HG02885 (cell line): ENCODE results near the gene FOXJ1.
"Not testable (repeated sequence)": the region's sequence is repeated elsewhere in the genome, so short reads cannot be mapped to it uniquely, and the experiment has no call there.

Experiments used
- ATAC-seq: cut with Tn5 transposase; IDR thresholded peaks from one replicate; pipeline ENCODE4 v1.9.1; 2021; ENCODE audit warnings: mild to moderate bottlenecking; ENCODE audit not compliant: unreplicated experiment, poor library complexity

Gene FOXJ1, protein sequence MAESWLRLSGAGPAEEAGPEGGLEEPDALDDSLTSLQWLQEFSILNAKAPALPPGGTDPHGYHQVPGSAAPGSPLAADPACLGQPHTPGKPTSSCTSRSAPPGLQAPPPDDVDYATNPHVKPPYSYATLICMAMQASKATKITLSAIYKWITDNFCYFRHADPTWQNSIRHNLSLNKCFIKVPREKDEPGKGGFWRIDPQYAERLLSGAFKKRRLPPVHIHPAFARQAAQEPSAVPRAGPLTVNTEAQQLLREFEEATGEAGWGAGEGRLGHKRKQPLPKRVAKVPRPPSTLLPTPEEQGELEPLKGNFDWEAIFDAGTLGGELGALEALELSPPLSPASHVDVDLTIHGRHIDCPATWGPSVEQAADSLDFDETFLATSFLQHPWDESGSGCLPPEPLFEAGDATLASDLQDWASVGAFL

GRCh38 chr17:76141212-76142038 lies at the start of gene FOXJ1:
FOXJ1 (minus strand) TSS chr17:76141245; CDS start chr17:76140395, 850 bp downstream.
- ATAC-seq, result peak; percentile 73

- ATAC-seq, result no peak
Observed at GRCh38 chr17:76189741-76190140, 48.7 kb upstream of the FOXJ1 start.

DNA sequence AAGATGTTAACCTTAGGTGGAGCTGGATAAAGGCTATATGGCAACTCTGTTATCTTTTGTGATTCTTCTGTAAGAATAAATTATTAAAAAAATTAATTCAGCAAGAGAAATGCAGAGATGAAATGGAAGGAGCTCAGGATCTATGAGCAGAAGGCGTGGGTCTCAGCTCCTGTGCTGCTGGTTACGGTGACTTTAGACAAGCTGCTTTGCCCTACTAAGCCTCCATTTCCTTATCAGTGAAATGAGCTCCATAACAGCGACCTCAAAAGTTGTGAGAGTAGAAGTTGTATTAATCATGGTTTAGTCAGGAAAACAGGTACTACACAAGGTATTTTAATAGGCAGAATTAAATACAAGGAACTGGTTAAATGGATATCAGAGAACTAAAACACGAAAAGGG lies 48.2 kb upstream of the FOXJ1 start:
- ATAC-seq, result no peak

GRCh38 chr17:76188213-76189016 lies 47.4 kb upstream of the FOXJ1 start:
- no peak for ATAC-seq

- ATAC-seq, result not testable (repeated sequence)
Observed at GRCh38 chr17:76186774-76187173, 45.7 kb upstream of the FOXJ1 start.

DNA sequence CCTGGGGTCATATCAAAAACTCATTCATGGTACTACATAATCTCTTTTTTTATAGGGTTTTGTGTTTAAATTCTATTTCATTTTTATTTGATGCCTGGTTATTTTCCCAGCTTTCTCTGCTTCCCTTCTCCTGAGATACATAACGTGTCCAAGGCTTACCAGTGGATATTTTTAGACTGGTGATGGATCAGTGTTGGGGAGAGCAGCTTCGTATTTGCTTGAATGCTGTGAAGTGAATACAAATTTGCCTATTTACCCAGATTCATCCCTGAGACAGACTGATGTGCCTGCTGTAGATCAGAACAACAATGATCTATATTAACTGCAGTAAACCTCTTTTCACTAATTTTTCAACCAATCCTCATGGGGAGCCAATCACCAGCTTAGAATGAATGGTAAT lies 43.2 kb upstream of the FOXJ1 start:
- no peak for ATAC-seq

DNA sequence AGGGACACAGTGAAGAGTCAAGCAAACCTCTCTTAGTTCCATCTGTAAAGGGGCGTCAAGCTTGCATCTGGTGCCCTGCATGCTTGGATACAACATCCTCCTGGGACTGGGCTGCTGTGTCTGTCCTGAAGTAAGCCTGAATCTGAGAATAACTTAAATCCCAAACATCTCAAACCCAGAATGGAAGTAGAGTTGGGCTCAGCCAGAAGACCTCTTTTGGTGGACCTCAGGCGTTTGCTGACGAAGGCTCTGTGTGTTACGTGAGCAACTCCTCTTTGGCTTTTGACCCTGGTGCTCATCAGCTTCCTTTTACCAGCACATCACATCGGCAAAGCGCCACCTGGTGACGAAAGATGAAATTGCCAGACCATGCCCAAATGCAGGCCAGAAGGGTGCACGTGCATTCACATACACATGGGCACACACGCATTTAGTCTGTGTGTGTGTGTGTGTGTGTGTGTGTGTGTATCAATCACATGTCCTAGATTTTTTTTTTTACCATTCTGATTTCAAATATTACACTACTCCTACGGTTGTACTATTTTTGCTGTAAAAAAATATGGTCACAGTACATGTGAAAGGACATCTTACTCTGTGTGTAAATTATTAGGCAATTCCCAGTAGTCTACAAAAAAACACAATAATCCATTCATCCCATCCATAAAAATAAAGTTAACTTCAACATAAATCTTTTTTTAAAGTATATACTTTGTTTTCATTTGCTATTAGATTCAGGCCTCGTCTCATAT lies 41.1 kb upstream of the FOXJ1 start:
- peak; percentile 52 for ATAC-seq

- no peak for ATAC-seq
Observed at GRCh38 chr17:76179496-76180467, 38.7 kb upstream of the FOXJ1 start.

GRCh38 chr17:76178124-76178523 lies 37.1 kb upstream of the FOXJ1 start:
- no peak for ATAC-seq

GRCh38 chr17:76176701-76177574 lies 35.9 kb upstream of the FOXJ1 start:
- ATAC-seq, result no peak

GRCh38 chr17:76174037-76174436 lies 33.0 kb upstream of the FOXJ1 start:
- ATAC-seq, result no peak

GRCh38 chr17:76173474-76173873 lies 32.4 kb upstream of the FOXJ1 start:
- ATAC-seq, result no peak

DNA sequence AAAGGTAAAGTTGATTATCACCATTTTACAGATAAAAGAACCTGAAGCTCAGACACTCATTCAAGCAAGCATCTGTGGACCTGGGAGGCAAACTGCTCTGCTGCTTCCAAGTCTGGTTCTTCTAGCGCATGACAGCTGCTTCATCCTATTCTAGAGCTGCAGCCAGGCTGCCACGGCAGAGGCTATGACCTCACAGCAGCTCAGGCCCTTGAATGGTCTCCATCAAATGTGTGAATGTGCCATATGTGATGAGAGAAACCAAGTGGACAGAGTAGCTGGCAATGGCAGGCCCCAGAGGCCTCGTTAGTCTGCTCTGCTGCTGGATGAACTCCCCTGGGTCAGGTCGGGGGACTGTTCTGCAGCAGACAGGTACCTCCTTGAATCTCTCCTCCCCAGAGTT lies 30.7 kb upstream of the FOXJ1 start:
- ATAC-seq, result no peak

GRCh38 chr17:76170114-76170513 lies 29.1 kb upstream of the FOXJ1 start:
- ATAC-seq, result no peak

DNA sequence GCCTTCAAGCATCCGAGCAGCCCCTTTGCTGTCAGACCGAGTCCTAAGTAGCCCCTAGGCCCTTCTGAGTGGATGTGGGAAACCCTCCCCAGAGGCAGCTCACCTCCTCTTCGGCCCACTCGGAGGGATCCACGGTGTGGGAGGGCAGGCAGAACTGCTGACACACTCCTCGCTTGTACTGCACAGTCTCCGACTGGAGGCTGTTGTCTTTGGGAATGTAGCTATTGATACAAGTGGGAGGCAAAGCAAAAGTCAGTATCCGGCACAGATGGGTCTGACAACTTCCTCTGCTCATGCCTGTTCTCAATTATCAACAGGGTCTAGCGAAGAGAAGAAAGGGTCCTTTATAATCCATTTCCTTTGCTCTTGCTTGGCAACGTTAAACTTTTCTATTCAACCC lies 25.9 kb upstream of the FOXJ1 start:
- ATAC-seq, result no peak

GRCh38 chr17:76166168-76166567 lies 25.1 kb upstream of the FOXJ1 start:
- ATAC-seq, result no peak

- no peak for ATAC-seq
Observed at GRCh38 chr17:76164331-76164730, 23.3 kb upstream of the FOXJ1 start.

DNA sequence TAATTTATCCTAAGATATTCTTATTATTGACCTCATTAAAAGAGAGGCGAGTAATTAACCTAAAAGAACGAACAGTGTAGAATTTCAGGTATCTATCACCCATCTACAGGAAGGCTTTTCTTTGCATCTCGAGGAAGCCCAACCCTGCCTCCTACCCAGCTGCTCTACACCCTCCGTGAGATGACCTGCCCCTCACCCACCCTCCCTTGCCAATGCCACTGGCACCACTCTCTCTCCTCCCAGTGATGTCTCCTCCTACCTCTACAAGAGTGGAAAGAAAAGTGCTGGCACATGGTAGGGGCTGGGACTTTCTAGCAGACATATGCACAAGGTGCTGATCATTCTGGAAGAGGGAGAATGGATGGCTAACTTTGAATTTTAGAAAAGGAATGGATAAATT lies 22.9 kb upstream of the FOXJ1 start:
- no peak for ATAC-seq
